Measurements from ENCODE around the gene INPP5D.

DNA sequence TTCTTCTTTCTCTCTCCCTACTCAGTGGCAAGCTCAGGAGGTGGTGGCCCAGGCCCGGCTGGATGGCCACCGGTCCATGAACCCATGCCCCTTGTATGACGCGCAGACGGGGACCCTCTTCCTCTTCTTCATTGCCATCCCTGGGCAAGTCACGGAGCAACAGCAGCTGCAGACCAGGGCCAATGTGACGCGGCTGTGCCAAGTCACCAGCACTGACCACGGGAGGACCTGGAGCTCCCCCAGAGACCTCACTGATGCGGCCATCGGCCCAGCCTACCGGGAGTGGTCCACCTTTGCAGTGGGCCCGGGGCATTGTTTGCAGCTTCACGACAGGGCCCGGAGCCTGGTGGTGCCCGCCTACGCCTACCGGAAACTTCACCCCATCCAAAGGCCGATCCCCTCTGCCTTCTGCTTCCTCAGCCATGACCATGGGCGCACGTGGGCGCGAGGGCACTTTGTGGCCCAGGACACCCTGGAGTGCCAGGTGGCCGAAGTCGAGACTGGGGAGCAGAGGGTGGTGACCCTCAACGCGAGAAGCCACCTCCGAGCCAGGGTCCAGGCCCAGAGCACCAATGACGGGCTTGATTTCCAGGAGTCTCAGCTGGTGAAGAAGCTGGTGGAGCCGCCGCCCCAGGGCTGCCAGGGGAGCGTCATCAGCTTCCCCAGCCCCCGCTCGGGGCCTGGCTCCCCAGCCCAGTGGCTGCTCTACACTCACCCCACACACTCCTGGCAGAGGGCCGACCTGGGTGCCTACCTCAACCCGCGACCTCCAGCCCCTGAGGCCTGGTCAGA lies 25.9 kb upstream of the INPP5D start:
- TF ChIP-seq JUND (IDR thresholded peaks at IDR 0.05): no peak
- TF ChIP-seq, protein P1, sequence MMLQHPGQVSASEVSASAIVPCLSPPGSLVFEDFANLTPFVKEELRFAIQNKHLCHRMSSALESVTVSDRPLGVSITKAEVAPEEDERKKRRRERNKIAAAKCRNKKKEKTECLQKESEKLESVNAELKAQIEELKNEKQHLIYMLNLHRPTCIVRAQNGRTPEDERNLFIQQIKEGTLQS (IDR thresholded peaks at IDR 0.05): no peak
- TF ChIP-seq, protein P2, sequence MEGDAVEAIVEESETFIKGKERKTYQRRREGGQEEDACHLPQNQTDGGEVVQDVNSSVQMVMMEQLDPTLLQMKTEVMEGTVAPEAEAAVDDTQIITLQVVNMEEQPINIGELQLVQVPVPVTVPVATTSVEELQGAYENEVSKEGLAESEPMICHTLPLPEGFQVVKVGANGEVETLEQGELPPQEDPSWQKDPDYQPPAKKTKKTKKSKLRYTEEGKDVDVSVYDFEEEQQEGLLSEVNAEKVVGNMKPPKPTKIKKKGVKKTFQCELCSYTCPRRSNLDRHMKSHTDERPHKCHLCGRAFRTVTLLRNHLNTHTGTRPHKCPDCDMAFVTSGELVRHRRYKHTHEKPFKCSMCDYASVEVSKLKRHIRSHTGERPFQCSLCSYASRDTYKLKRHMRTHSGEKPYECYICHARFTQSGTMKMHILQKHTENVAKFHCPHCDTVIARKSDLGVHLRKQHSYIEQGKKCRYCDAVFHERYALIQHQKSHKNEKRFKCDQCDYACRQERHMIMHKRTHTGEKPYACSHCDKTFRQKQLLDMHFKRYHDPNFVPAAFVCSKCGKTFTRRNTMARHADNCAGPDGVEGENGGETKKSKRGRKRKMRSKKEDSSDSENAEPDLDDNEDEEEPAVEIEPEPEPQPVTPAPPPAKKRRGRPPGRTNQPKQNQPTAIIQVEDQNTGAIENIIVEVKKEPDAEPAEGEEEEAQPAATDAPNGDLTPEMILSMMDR (IDR thresholded peaks at IDR 0.05; ENCODE audit: low read depth, low read length, missing input control): no peak

Measured in liver (tissue), 3 donors.